H9 (cell line): ENCODE data around the gene ARHGAP30. TPM values are rescaled to one million over a fixed set of nuclear protein-coding genes. Genes with fewer than 3 reads are reported as not detected.

Experiments used
- DNase-seq: peaks from one replicate; pipeline ENCODE4 v3.0.0-alpha.2; 2017
- H2AFZ ChIP-seq: one replicate; pipeline ENCODE4 v1.6.1; 2013; ENCODE audit warnings: mild to moderate bottlenecking, low read length, control low read depth, moderate library complexity
- H2AK5ac ChIP-seq: 2 replicates; pipeline ENCODE4 v1.6.1; 2013; ENCODE audit warnings: low read length, control low read depth, mixed read lengths; ENCODE audit not compliant: insufficient read length
- H2BK120ac ChIP-seq: one replicate; pipeline ENCODE4 v1.6.1; 2013; ENCODE audit warnings: low read depth, mild to moderate bottlenecking, low read length, control low read depth, inconsistent platforms; ENCODE audit not compliant: poor library complexity, severe bottlenecking
- H2BK12ac ChIP-seq: 2 replicates; pipeline ENCODE4 v1.6.1; 2013; ENCODE audit warnings: low read length, control low read depth, mixed read lengths, low read depth; ENCODE audit not compliant: insufficient read length
- H2BK15ac ChIP-seq: 2 replicates; pipeline ENCODE4 v1.6.1; 2013; ENCODE audit warnings: low read depth, low read length, control low read depth
- H2BK20ac ChIP-seq: one replicate; pipeline ENCODE4 v1.6.1; 2013; ENCODE audit warnings: low read depth, mild to moderate bottlenecking, low read length, control low read depth, inconsistent platforms; ENCODE audit not compliant: poor library complexity, severe bottlenecking
- H2BK5ac ChIP-seq: 2 replicates; pipeline ENCODE4 v1.6.1; 2013; ENCODE audit warnings: low read length, control low read depth, mixed read lengths; ENCODE audit not compliant: insufficient read length
- H3K14ac ChIP-seq: 2 replicates; pipeline ENCODE4 v1.6.1; 2013; ENCODE audit warnings: low read length, control low read depth; ENCODE audit not compliant: insufficient read depth
- H3K18ac ChIP-seq: 2 replicates; pipeline ENCODE4 v1.6.1; 2013; ENCODE audit warnings: low read depth, mild to moderate bottlenecking, mixed read lengths, low read length, control low read depth; ENCODE audit not compliant: insufficient read length
- H3K23ac ChIP-seq: 2 replicates; pipeline ENCODE4 v1.6.1; 2013; ENCODE audit warnings: low read length, control low read depth, mixed read lengths, low read depth; ENCODE audit not compliant: insufficient read length
- H3K23me2 ChIP-seq: 2 replicates; pipeline ENCODE4 v1.6.1; 2013; ENCODE audit warnings: low read depth, mild to moderate bottlenecking, mixed read lengths, low read length, control low read depth; ENCODE audit not compliant: insufficient read length, poor library complexity, severe bottlenecking
- H3K27ac ChIP-seq: 2 replicates; pipeline ENCODE4 v1.5.1; 2013; ENCODE audit warnings: low read length, control low read depth, mixed read lengths, low read depth; ENCODE audit not compliant: insufficient read length
- H3K27me3 ChIP-seq: 2 replicates; pipeline ENCODE4 v1.6.1; 2013; ENCODE audit warnings: low read length, control low read depth, inconsistent platforms; ENCODE audit not compliant: insufficient read depth
- H3K4ac ChIP-seq: 2 replicates; pipeline ENCODE4 v1.6.1; 2013; ENCODE audit warnings: low read depth, mild to moderate bottlenecking, control low read depth, inconsistent platforms, low read length, moderate library complexity
- H3K4me1 ChIP-seq: 2 replicates; pipeline ENCODE4 v1.6.1; 2013; ENCODE audit warnings: low read length, control low read depth, inconsistent platforms; ENCODE audit not compliant: insufficient read depth
- H3K4me2 ChIP-seq: 2 replicates; pipeline ENCODE4 v1.6.1; 2013; ENCODE audit warnings: low read length, control low read depth, mixed read lengths; ENCODE audit not compliant: insufficient read length, insufficient read depth
- H3K56ac ChIP-seq: 2 replicates; pipeline ENCODE4 v1.6.1; 2013; ENCODE audit warnings: low read depth, mild to moderate bottlenecking, mixed read lengths, low read length, control low read depth; ENCODE audit not compliant: insufficient read length
- H3K79me1 ChIP-seq: 2 replicates; pipeline ENCODE4 v1.6.1; 2013; ENCODE audit warnings: low read depth, mild to moderate bottlenecking, moderate library complexity, low read length, control low read depth, inconsistent platforms; ENCODE audit not compliant: insufficient read depth, poor library complexity, severe bottlenecking
- H3K79me2 ChIP-seq: 2 replicates; pipeline ENCODE4 v1.6.1; 2013; ENCODE audit warnings: low read length, control low read depth, inconsistent platforms; ENCODE audit not compliant: insufficient read depth
- H3K9ac ChIP-seq: 2 replicates; pipeline ENCODE4 v1.6.1; 2013; ENCODE audit warnings: low read length, control low read depth, mixed read lengths; ENCODE audit not compliant: insufficient read length; ENCODE audit errors: extremely low read depth
- H3K9me3 ChIP-seq: one replicate; pipeline ENCODE4 v1.6.1; 2013; ENCODE audit warnings: low read depth, low read length, inconsistent platforms; ENCODE audit not compliant: control insufficient read depth
- H3T11ph ChIP-seq: one replicate; pipeline ENCODE4 v1.6.1; 2013; ENCODE audit warnings: mild to moderate bottlenecking, low read length, control low read depth, inconsistent platforms
- H4K20me1 ChIP-seq: one replicate; pipeline ENCODE4 v1.6.1; 2013; ENCODE audit not compliant: control insufficient read depth, insufficient read length, insufficient read depth
- H4K5ac ChIP-seq: 2 replicates; pipeline ENCODE4 v1.6.1; 2013; ENCODE audit warnings: low read depth, mild to moderate bottlenecking, mixed read lengths, low read length, control low read depth; ENCODE audit not compliant: insufficient read length
- H4K8ac ChIP-seq: replicated peaks from 2 replicates; pipeline ENCODE4 v1.6.1; 2013; ENCODE audit warnings: low read length, control low read depth, mixed read lengths, low read depth; ENCODE audit not compliant: insufficient read length
- H4K91ac ChIP-seq: 2 replicates; pipeline ENCODE4 v1.6.1; 2013; ENCODE audit warnings: low read depth, mild to moderate bottlenecking, moderate library complexity, mixed read lengths, low read length, control low read depth; ENCODE audit not compliant: insufficient read length
- H3K27ac Mint-ChIP-seq, 3 experiments: 2 replicates in 2 of 3; 3 replicates in 1 of 3; pipeline ENCODE4 v1.8.0; 2020 to 2021; ENCODE audit warnings: mixed read lengths in 3 of 3, mild to moderate bottlenecking in 1 of 3, moderate library complexity in 1 of 3
- H3K27me3 Mint-ChIP-seq: 2 replicates; pipeline ENCODE4 v1.8.0; 2021; ENCODE audit warnings: low read depth, mild to moderate bottlenecking, moderate library complexity, mixed read lengths
- H3K36me3 Mint-ChIP-seq, 3 experiments: 2 replicates in 2 of 3; 3 replicates in 1 of 3; pipeline ENCODE4 v1.8.0; 2020 to 2021; ENCODE audit warnings: low read depth in 3 of 3, mixed read lengths in 3 of 3; ENCODE audit not compliant: insufficient read depth in 1 of 3
- H3K4me1 Mint-ChIP-seq, 2 experiments: 2 replicates each; pipeline ENCODE4 v1.8.0; 2020; ENCODE audit warnings: mixed read lengths in 2 of 2
- H3K4me3 Mint-ChIP-seq, 2 experiments: 2 replicates in 1 of 2; 3 replicates in 1 of 2; pipeline ENCODE4 v1.8.0; 2020 to 2021; ENCODE audit warnings: mild to moderate bottlenecking in 2 of 2, mixed read lengths in 2 of 2, moderate library complexity in 1 of 2
- H3K9me3 Mint-ChIP-seq, 2 experiments: 2 replicates in 1 of 2; 3 replicates in 1 of 2; pipeline ENCODE4 v1.8.0; 2020; ENCODE audit warnings: mild to moderate bottlenecking in 2 of 2, mixed read lengths in 2 of 2, moderate library complexity in 1 of 2
- CTCF ChIP-seq: fragments of 200-600 bp; sonication (generic); conservative IDR thresholded peaks from 3 replicates; pipeline ENCODE4 v1.8.0; 2021; ENCODE audit warnings: antibody characterized with exemption, mild to moderate bottlenecking
- WGBS: extraction: QIAGEN DNeasy Blood & Tissue Kit; methylation state at CpG from one replicate; pipeline ENCODE4 v1.1.7; 2013; ENCODE audit warnings: missing lambda C conversion rate, low lambda C conversion rate, mixed read lengths; ENCODE audit not compliant: insufficient read length; ENCODE audit errors: extremely low coverage; 5-methylcytosine and 5-hydroxymethylcytosine counted together
- total RNA-seq: library from RNA; stranded (reverse); gene quantifications from 2 replicates; pipeline ENCODE4 v1.2.1, GENCODE V29; 2021

The ARHGAP30 gene
- total RNA-seq, 1 experiment from 2014 or later, result 0.13 TPM

- H3K18ac ChIP-seq, result no peak within 1 kb of the TSS
- H3K23ac ChIP-seq, result no peak within 1 kb of the TSS
- peak within 1 kb of the TSS; percentile 42 for H3K9ac ChIP-seq
- no peaks in the 10 kb centered on the region for H3K27me3 ChIP-seq
- no peak within 1 kb of the TSS for H3T11ph ChIP-seq
- H4K20me1 ChIP-seq, result no peaks in the 10 kb centered on the region
- peak within 1 kb of the TSS; percentile 87 for H3K4me2 ChIP-seq
- peaks cover 7 to 28% (median 23%) of the 10 kb centered on the region in 3 experiments; a peak in 6 of 7 replicates for H3K36me3 Mint-ChIP-seq
- no peak within 1 kb of the TSS for H2BK120ac ChIP-seq
- peak within 1 kb of the TSS; percentile 70 to 81 (median 78); a peak in 6 of 7 replicates for H3K27ac Mint-ChIP-seq
- H3K4me1 ChIP-seq, result no peaks in the 10 kb centered on the region
- peak within 1 kb of the TSS; percentile 44; the same call in 1 of the 2 replicates for H3K14ac ChIP-seq
- DNase-seq, result peak; percentile 96
- no peak within 1 kb of the TSS for H2BK12ac ChIP-seq
- H4K91ac ChIP-seq, result no peak within 1 kb of the TSS
- H3K79me1 ChIP-seq, result no peaks in the 10 kb centered on the region
- WGBS, result no CpG with 5 or more reads among the region's 71 CpGs
- H3K9me3 Mint-ChIP-seq, result no peaks in the 10 kb centered on the region; a peak in 1 of 5 replicates
- no peak within 1 kb of the TSS for H3K4ac ChIP-seq
- H3K27me3 Mint-ChIP-seq, result peaks cover 10% of the 10 kb centered on the region
- H3K56ac ChIP-seq, result no peak within 1 kb of the TSS
- H2BK15ac ChIP-seq, result no peak within 1 kb of the TSS
- H3K23me2 ChIP-seq, result peaks cover 10% of the 10 kb centered on the region
- H2AK5ac ChIP-seq, result no peak within 1 kb of the TSS
- no peak within 1 kb of the TSS for H3K27ac ChIP-seq
- no peaks in the 10 kb centered on the region for H3K9me3 ChIP-seq
- H2BK5ac ChIP-seq, result no peak within 1 kb of the TSS
- H3K4me3 Mint-ChIP-seq, result peak within 1 kb of the TSS; percentile 78 to 86
- no peak within 1 kb of the TSS for H4K5ac ChIP-seq
- no peak within 1 kb of the TSS for H4K8ac ChIP-seq
- no peaks in the 10 kb centered on the region for H3K79me2 ChIP-seq
- peaks cover 8 to 9% of the 10 kb centered on the region in 2 experiments for H3K4me1 Mint-ChIP-seq
- H2BK20ac ChIP-seq, result no peak within 1 kb of the TSS
- no peak; the same call in 2 of the 3 replicates for TF ChIP-seq CTCF
- peak within 1 kb of the TSS; percentile 17 for H2AFZ ChIP-seq
Measured at GRCh38 chr1:161098210-161099068, 28.7 kb upstream of the ARHGAP30 start, which contains the start of gene KLHDC9. Gene KLHDC9, plus strand, starts transcription at chr1:161098361. Its CDS starts 175 bp downstream, at chr1:161098536.
